GM12891 (cell line): ENCODE results near the gene BMPR1A.

Source experiments
- DNase-seq: peaks from one replicate; pipeline ENCODE4 v3.0.0; 2011; ENCODE audit warnings: low spot score; ENCODE audit not compliant: insufficient read length
- FAIRE-seq: peaks from 2 replicates; lab custom pipeline; 2011; peaks lifted over from hg19 to GRCh38; lab: Jason Lieb, UNC
- PAX5 ChIP-seq: IDR thresholded peaks from 2 replicates; pipeline ENCODE4 v1.6.1; 2011; ENCODE audit warnings: low read length, moderate library complexity, mild to moderate bottlenecking; ENCODE audit not compliant: insufficient read depth, severe bottlenecking
- POLR2A ChIP-seq: IDR thresholded peaks from 2 replicates; pipeline ENCODE4 v1.6.1; 2011; ENCODE audit warnings: low read depth, low read length, control low read depth
- POLR2AphosphoS5 ChIP-seq: IDR thresholded peaks from 2 replicates; pipeline ENCODE4 v1.6.1; 2011; ENCODE audit warnings: low read depth, low read length, control low read depth
- POU2F2 ChIP-seq: IDR thresholded peaks from 2 replicates; pipeline ENCODE4 v1.6.1; 2011; ENCODE audit warnings: low read depth, mild to moderate bottlenecking, control low read depth, low read length, moderate library complexity
- SPI1 ChIP-seq: IDR thresholded peaks from 2 replicates; pipeline ENCODE4 v1.6.1; 2011; ENCODE audit warnings: low read depth, low read length, control low read depth
- TAF1 ChIP-seq: IDR thresholded peaks from 2 replicates; pipeline ENCODE4 v1.6.1; 2011; ENCODE audit warnings: low read depth, low read length, control low read depth

Gene BMPR1A

GRCh38 chr10:86715156-86715795, 41.1 kb upstream of the BMPR1A start:
- FAIRE-seq (peak; percentile 52), DNase-seq (no peak)
- TF ChIP-seq POU2F2 = no peak
- no peak for TF ChIP-seq POLR2A
- no peak for TF ChIP-seq PAX5
- TF ChIP-seq POLR2AphosphoS5 = no peak
- TF ChIP-seq TAF1 = no peak
- TF ChIP-seq SPI1 = no peak

- no peak for TF ChIP-seq POU2F2
- no peak for TF ChIP-seq PAX5
- TF ChIP-seq POLR2A = no peak
- no peak for TF ChIP-seq TAF1
- TF ChIP-seq POLR2AphosphoS5 = no peak
- no peak for TF ChIP-seq SPI1
- DNase-seq (no peak), FAIRE-seq (no peak)
Measured at GRCh38 chr10:86715836-86716235, 40.6 kb upstream of the BMPR1A start.

GRCh38 chr10:86716466-86716865, 40.0 kb upstream of the BMPR1A start:
- FAIRE-seq = no peak

GRCh38 chr10:86718556-86718955, 37.9 kb upstream of the BMPR1A start:
- no peak for TF ChIP-seq PAX5
- TF ChIP-seq POLR2AphosphoS5 = no peak
- TF ChIP-seq POLR2A = no peak
- no peak for TF ChIP-seq TAF1
- TF ChIP-seq POU2F2 = no peak
- TF ChIP-seq SPI1 = no peak
- FAIRE-seq = no peak

More at GRCh38 chr10:86716466-86716865, 40.0 kb upstream of the BMPR1A start:
- no peak for TF ChIP-seq POLR2AphosphoS5
- no peak for TF ChIP-seq PAX5
- TF ChIP-seq POLR2A = no peak
- no peak for TF ChIP-seq SPI1
- no peak for TF ChIP-seq TAF1
- TF ChIP-seq POU2F2 = no peak
- no peak for DNase-seq

GRCh38 chr10:86721232-86721631, 35.2 kb upstream of the BMPR1A start:
- no peak for TF ChIP-seq POLR2AphosphoS5
- no peak for TF ChIP-seq TAF1
- TF ChIP-seq PAX5 = no peak
- TF ChIP-seq POU2F2 = no peak
- TF ChIP-seq SPI1 = no peak
- no peak for TF ChIP-seq POLR2A
- no peak for FAIRE-seq
- DNase-seq = no peak

More at GRCh38 chr10:86718556-86718955, 37.9 kb upstream of the BMPR1A start:
- DNase-seq = no peak

GRCh38 chr10:86723009-86723408, 33.4 kb upstream of the BMPR1A start:
- no peak for DNase-seq
- no peak for FAIRE-seq
- TF ChIP-seq PAX5 (no peak), POLR2A (no peak), POU2F2 (no peak), TAF1 (no peak), SPI1 (no peak), POLR2AphosphoS5 (no peak)

GRCh38 chr10:86724445-86724844, 32.0 kb upstream of the BMPR1A start:
- DNase-seq (no peak), FAIRE-seq (no peak)
- TF ChIP-seq SPI1 = no peak

- FAIRE-seq = no peak
- no peak for DNase-seq
- no peak for TF ChIP-seq POU2F2
- TF ChIP-seq SPI1 = no peak
- TF ChIP-seq POLR2AphosphoS5 = no peak
Measured at GRCh38 chr10:86725980-86726676, 30.3 kb upstream of the BMPR1A start.

GRCh38 chr10:86726677-86726999, 29.8 kb upstream of the BMPR1A start:
- TF ChIP-seq SPI1 = no peak
- no peak for DNase-seq
- no peak for FAIRE-seq

GRCh38 chr10:86727470-86727869, 28.9 kb upstream of the BMPR1A start:
- TF ChIP-seq POLR2A = no peak
- no peak for TF ChIP-seq POLR2AphosphoS5
- TF ChIP-seq POU2F2 = no peak
- TF ChIP-seq SPI1 = no peak
- TF ChIP-seq PAX5 = no peak
- TF ChIP-seq TAF1 = no peak

GRCh38 chr10:86728056-86728455, 28.4 kb upstream of the BMPR1A start:
- DNase-seq (no peak), FAIRE-seq (no peak)
- no peak for TF ChIP-seq POLR2A
- TF ChIP-seq POLR2AphosphoS5 = no peak
- TF ChIP-seq SPI1 = no peak
- TF ChIP-seq TAF1 = no peak

More at GRCh38 chr10:86727470-86727869, 28.9 kb upstream of the BMPR1A start:
- FAIRE-seq = no peak
- DNase-seq = no peak
